DOHH2 (cell line): ENCODE data around the gene PDE4D.

ENCODE experiments used
- EZH2phosphoT487 ChIP-seq: fragments of 200-600 bp; sonication (generic); IDR thresholded peaks from 2 replicates; pipeline ENCODE4 v1.6.1; 2017; ENCODE audit warnings: borderline replicate concordance, mild to moderate bottlenecking, antibody characterized with exemption, low read length, moderate library complexity, mixed read lengths
- TF ChIP-seq, protein P1 (sequence below): fragments of 200-600 bp; sonication (generic); IDR thresholded peaks from one replicate; pipeline ENCODE4 v1.5.1; 2014; ENCODE audit warnings: antibody characterized with exemption, mild to moderate bottlenecking, low read depth, low read length; ENCODE audit not compliant: poor library complexity, severe bottlenecking

- TF ChIP-seq, protein P1, sequence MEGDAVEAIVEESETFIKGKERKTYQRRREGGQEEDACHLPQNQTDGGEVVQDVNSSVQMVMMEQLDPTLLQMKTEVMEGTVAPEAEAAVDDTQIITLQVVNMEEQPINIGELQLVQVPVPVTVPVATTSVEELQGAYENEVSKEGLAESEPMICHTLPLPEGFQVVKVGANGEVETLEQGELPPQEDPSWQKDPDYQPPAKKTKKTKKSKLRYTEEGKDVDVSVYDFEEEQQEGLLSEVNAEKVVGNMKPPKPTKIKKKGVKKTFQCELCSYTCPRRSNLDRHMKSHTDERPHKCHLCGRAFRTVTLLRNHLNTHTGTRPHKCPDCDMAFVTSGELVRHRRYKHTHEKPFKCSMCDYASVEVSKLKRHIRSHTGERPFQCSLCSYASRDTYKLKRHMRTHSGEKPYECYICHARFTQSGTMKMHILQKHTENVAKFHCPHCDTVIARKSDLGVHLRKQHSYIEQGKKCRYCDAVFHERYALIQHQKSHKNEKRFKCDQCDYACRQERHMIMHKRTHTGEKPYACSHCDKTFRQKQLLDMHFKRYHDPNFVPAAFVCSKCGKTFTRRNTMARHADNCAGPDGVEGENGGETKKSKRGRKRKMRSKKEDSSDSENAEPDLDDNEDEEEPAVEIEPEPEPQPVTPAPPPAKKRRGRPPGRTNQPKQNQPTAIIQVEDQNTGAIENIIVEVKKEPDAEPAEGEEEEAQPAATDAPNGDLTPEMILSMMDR, result no peak
- TF ChIP-seq EZH2phosphoT487, result no peak
Measured at GRCh38 chr5:59528202-59528862, 365.2 kb downstream of the PDE4D start.
